Duodenal mucosa (tissue), 2 donors: Measurements from ENCODE around the gene ARHGEF3.

Source experiments
- H3K27ac ChIP-seq: one replicate; pipeline ENCODE4 v1.7.0; 2013; ENCODE audit warnings: low read depth, low read length
- H3K27me3 ChIP-seq, 2 donors: one replicate each; pipeline ENCODE4 v1.7.0; 2013; ENCODE audit warnings: low read length in 2 of 2, control low read depth in 1 of 2; ENCODE audit not compliant: insufficient read depth in 2 of 2, control insufficient read depth in 1 of 2
- H3K36me3 ChIP-seq, 2 donors: one replicate each; pipeline ENCODE4 v1.7.0; 2013; ENCODE audit warnings: low read length in 2 of 2, control low read depth in 1 of 2; ENCODE audit not compliant: insufficient read depth in 2 of 2, control insufficient read depth in 1 of 2
- H3K4me1 ChIP-seq, 2 donors: one replicate each; pipeline ENCODE4 v1.7.0; 2013; ENCODE audit warnings: low read length in 2 of 2, control low read depth in 1 of 2; ENCODE audit not compliant: insufficient read depth in 2 of 2, control insufficient read depth in 1 of 2
- H3K4me3 ChIP-seq, 2 donors: one replicate each; pipeline ENCODE4 v1.7.0; 2013; ENCODE audit warnings: low read length in 2 of 2, low read depth in 1 of 2
- H3K9ac ChIP-seq, 2 donors: one replicate each; pipeline ENCODE4 v1.7.0; 2013; ENCODE audit warnings: low read length in 2 of 2, low read depth in 1 of 2
- H3K9me3 ChIP-seq, 2 donors: one replicate each; pipeline ENCODE4 v1.7.0; 2013; ENCODE audit warnings: low read length in 2 of 2, control low read depth in 1 of 2; ENCODE audit not compliant: control insufficient read depth in 1 of 2

The ARHGEF3 gene

GRCh38 chr3:56688191-56688590 lies 113.6 kb downstream of the ARHGEF3 start:
- no peak overlapping the region for H3K9ac ChIP-seq
- no peaks in the 10 kb centered on the region for H3K36me3 ChIP-seq
- H3K4me3 ChIP-seq, result no peak overlapping the region
- H3K9me3 ChIP-seq, result no peaks in the 10 kb centered on the region
- no peaks in the 10 kb centered on the region for H3K4me1 ChIP-seq
- no peak overlapping the region for H3K27ac ChIP-seq
- no peaks in the 10 kb centered on the region for H3K27me3 ChIP-seq

- Histone ChIP-seq H3K36me3 (no peaks in the 10 kb centered on the region), H3K9ac (no peak overlapping the region), H3K4me3 (no peak overlapping the region), H3K4me1 (peaks cover 15 to 18% of the 10 kb centered on the region in 2 donors), H3K27ac (no peak overlapping the region), H3K27me3 (no peaks in the 10 kb centered on the region), H3K9me3 (no peaks in the 10 kb centered on the region)
These were observed 117.7 kb downstream of the ARHGEF3 start for GRCh38 chr3:56684029-56684428.

DNA sequence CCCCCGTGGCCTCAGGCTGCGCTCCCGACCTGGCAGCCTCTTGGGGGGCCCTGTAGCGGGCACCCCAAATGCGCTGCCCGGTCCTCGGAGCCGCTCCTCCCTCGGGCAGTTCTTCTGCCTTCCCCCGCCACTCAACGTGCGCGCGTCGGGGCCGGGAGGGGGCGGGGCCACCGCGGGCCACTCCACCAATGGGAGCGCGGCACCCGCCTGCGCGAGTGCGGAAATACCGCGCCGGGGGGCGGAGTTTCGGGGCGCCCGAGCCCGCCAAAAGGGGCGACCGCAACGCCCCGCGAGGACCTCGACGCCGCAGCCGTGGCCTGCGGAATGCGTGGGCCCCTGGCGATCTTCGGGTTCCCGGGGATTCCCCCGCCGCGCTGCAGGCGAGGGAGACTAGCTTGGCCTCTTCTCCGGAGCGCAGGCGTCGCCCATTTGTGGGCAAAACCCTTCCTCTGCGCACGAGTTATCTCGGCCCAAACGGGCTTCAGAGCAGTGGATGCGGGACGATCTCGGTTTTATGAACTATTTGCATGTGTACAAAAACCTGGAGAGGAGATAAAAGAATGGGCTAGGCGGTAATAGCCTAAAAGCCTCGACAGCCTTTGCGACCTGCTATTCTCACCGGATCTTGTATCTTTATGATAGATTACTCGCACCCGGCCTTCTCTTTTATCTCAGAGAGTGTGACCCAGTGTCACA lies 118.5 kb downstream of the ARHGEF3 start, which contains the start of gene TASOR:
TSS of gene TASOR (minus strand) at position 144 of the 696 bp plus-strand sequence. CDS start 259 bp downstream, outside the sequence.
- Histone ChIP-seq H3K36me3 (no peaks in the 10 kb centered on the region), H3K27me3 (no peaks in the 10 kb centered on the region), H3K9ac (peak within 1 kb of the TSS; percentile 91 to 92), H3K4me1 (peaks cover 15 to 18% of the 10 kb centered on the region in 2 donors), H3K9me3 (no peaks in the 10 kb centered on the region), H3K27ac (peak within 1 kb of the TSS; percentile 99), H3K4me3 (peak within 1 kb of the TSS; percentile 91 to 92)

DNA sequence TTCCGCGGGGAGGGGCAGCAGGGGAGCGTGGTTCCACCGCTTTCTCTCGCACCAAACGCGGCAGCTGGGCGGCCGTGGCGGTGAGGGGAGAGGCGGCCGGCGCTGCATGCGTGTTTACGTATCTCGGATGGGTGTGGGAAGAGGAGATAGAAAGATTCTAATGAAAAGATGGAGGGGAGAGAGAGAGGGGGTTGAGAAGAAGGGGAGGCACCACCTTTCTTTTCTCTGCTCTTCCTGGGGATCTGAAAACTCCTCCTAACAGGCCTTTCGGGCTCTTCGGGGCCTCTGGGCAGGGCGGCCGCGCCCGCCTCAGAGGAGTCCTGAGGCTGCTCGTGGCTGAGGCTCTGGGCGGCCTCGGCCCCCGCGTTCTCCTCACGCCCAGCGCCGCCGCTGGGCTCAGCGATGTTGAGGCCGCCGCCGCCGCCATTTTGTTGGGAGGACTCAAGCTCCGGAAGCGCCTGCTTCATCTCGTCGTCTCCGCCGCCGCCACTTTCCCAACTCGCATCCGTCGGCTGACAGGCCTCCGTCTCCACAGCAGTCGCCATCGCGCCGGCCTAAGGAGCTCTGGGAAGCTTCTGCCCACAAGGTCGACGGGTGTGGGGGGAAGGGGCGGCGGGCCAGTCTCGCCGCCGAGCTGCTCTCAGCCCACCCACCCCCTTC lies 119.2 kb downstream of the ARHGEF3 start:
- H3K27me3 ChIP-seq, result no peaks in the 10 kb centered on the region
- peak overlapping the region; percentile 91 to 92 for H3K9ac ChIP-seq
- H3K9me3 ChIP-seq, result no peaks in the 10 kb centered on the region
- peaks cover 15 to 18% of the 10 kb centered on the region in 2 donors for H3K4me1 ChIP-seq
- no peaks in the 10 kb centered on the region for H3K36me3 ChIP-seq
- H3K27ac ChIP-seq, result peak overlapping the region; percentile 99
- H3K4me3 ChIP-seq, result peak overlapping the region; percentile 91 to 92

GRCh38 chr3:56681984-56682461 lies 119.7 kb downstream of the ARHGEF3 start:
- Histone ChIP-seq H3K9me3 (no peaks in the 10 kb centered on the region), H3K27me3 (no peaks in the 10 kb centered on the region), H3K9ac (peak overlapping the region; percentile 91 to 92), H3K4me3 (peak overlapping the region; percentile 91 to 92), H3K27ac (peak overlapping the region; percentile 99), H3K4me1 (peaks cover 15 to 18% of the 10 kb centered on the region in 2 donors), H3K36me3 (no peaks in the 10 kb centered on the region)

DNA sequence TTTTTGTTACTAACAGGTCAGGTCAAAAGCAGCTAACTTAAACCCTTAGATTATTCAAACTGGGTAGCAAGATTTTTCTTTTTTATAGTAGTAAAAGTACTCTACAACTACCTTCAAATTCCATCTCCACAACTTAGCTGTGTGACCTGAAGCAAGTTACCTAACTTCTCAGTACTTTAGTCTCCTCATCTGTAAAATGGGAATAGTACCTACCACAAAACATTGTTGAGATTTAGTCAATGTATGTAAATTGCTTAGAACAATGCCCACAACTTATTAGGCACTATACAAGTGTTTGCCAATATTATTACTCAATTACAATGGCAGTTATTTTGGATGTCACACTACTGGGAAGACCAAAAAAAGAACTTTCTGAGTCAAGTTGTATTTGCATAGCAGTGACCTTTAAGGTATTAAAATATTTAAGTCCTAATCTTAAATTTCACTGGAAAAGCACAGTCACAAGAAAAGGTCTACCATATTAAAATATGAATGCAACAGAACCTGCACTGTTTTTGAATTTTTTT lies 121.6 kb downstream of the ARHGEF3 start:
- Histone ChIP-seq H3K4me1 (peaks cover 15 to 18% of the 10 kb centered on the region in 2 donors), H3K36me3 (no peaks in the 10 kb centered on the region), H3K27me3 (no peaks in the 10 kb centered on the region), H3K4me3 (no peak overlapping the region), H3K9ac (no peak overlapping the region), H3K9me3 (no peaks in the 10 kb centered on the region), H3K27ac (no peak overlapping the region)
